ENCODE results near the gene AUTS2. TPM values are rescaled to one million over a fixed set of nuclear protein-coding genes. Genes with fewer than 3 reads are reported as not detected.

The AUTS2 gene
- total and polyA plus RNA-seq, 7 experiments from 2014 or later = 0.40 to 31.7 (median 4.2) TPM

GRCh38 chr7:69791739-69792138, 193.5 kb downstream of the AUTS2 start:
- Histone ChIP-seq H3K4me1 (ENCODE audit: control insufficient read depth in 2 of 2, insufficient read depth in 2 of 2, low read length in 2 of 2) (no peaks in the 10 kb centered on the region), H3K36me3 (ENCODE audit: control insufficient read depth in 2 of 3, insufficient read depth in 3 of 3, low read length in 3 of 3) (no peaks in the 10 kb centered on the region), H3K27ac (ENCODE audit: low read depth, low read length) (no peak overlapping the region), H3K9me3 (ENCODE audit: control insufficient read depth in 2 of 3, low read length in 3 of 3) (no peaks in the 10 kb centered on the region), H3K27me3 (ENCODE audit: control insufficient read depth in 2 of 2, insufficient read depth in 2 of 2, low read length in 2 of 2) (no peaks in the 10 kb centered on the region), H3K4me3 (ENCODE audit: low read length) (no peak overlapping the region)
- ATAC-seq = no peak
- intact Hi-C loops (cut with micrococcal nuclease) = no loop called here
- DNase-seq = no peak
- Mint-ChIP-seq H3K27me3 (no peaks in the 10 kb centered on the region), H3K4me3 (no peak overlapping the region), H3K9me3 (peaks cover 0 to 1% (median 0%) of the 10 kb centered on the region in 11 donors), H3K4me1 (peaks cover 0 to 8% (median 0%) of the 10 kb centered on the region in 7 donors), H3K27ac (no peak overlapping the region), H3K36me3 (no peaks in the 10 kb centered on the region)
- ChIA-PET CTCF (no interaction called here), POLR2A (no interaction called here)

- ATAC-seq (no peak), DNase-seq (no peak)
- Mint-ChIP-seq H3K4me3 (no peak overlapping the region), H3K9me3 (peaks cover 0 to 1% (median 0%) of the 10 kb centered on the region in 11 donors), H3K27me3 (peaks cover 0 to 6% (median 0%) of the 10 kb centered on the region in 5 donors), H3K4me1 (peaks cover 0 to 3% (median 0%) of the 10 kb centered on the region in 7 donors), H3K27ac (no peak overlapping the region), H3K36me3 (no peaks in the 10 kb centered on the region)
- no peaks in the 10 kb centered on the region for H3K27me3 ChIP-seq (ENCODE audit: control insufficient read depth in 2 of 2, insufficient read depth in 2 of 2, low read length in 2 of 2)
- H3K27ac ChIP-seq (ENCODE audit: low read depth, low read length) = no peak overlapping the region
- H3K9me3 ChIP-seq (ENCODE audit: control insufficient read depth in 2 of 3, low read length in 3 of 3) = no peaks in the 10 kb centered on the region
- H3K36me3 ChIP-seq (ENCODE audit: control insufficient read depth in 2 of 3, insufficient read depth in 3 of 3, low read length in 3 of 3) = no peaks in the 10 kb centered on the region
- ChIA-PET POLR2A (no interaction called here), CTCF (no interaction called here)
- no peaks in the 10 kb centered on the region for H3K4me1 ChIP-seq (ENCODE audit: control insufficient read depth in 2 of 2, insufficient read depth in 2 of 2, low read length in 2 of 2)
- intact Hi-C loops (cut with micrococcal nuclease) = no loop called here
- no peak overlapping the region for H3K4me3 ChIP-seq (ENCODE audit: low read length)
These were observed 197.7 kb downstream of the AUTS2 start for GRCh38 chr7:69795932-69796331.

GRCh38 chr7:69796416-69796815, 198.1 kb downstream of the AUTS2 start:
- Mint-ChIP-seq H3K27me3 (peaks cover 0 to 6% (median 0%) of the 10 kb centered on the region in 5 donors), H3K9me3 (peaks cover 0 to 1% (median 0%) of the 10 kb centered on the region in 11 donors), H3K4me3 (no peak overlapping the region), H3K36me3 (no peaks in the 10 kb centered on the region), H3K4me1 (peaks cover 0 to 3% (median 0%) of the 10 kb centered on the region in 7 donors), H3K27ac (no peak overlapping the region)
- H3K36me3 ChIP-seq (ENCODE audit: control insufficient read depth in 2 of 3, insufficient read depth in 3 of 3, low read length in 3 of 3) = no peaks in the 10 kb centered on the region
- DNase-seq (no peak), ATAC-seq (no peak)
- POLR2A ChIA-PET = no interaction called here
- H3K9me3 ChIP-seq (ENCODE audit: control insufficient read depth in 2 of 3, low read length in 3 of 3) = no peaks in the 10 kb centered on the region
- H3K27me3 ChIP-seq (ENCODE audit: control insufficient read depth in 2 of 2, insufficient read depth in 2 of 2, low read length in 2 of 2) = no peaks in the 10 kb centered on the region
- no peaks in the 10 kb centered on the region for H3K4me1 ChIP-seq (ENCODE audit: control insufficient read depth in 2 of 2, insufficient read depth in 2 of 2, low read length in 2 of 2)
- CTCF ChIA-PET = no interaction called here
- H3K27ac ChIP-seq (ENCODE audit: low read depth, low read length) = no peak overlapping the region
- no peak overlapping the region for H3K4me3 ChIP-seq (ENCODE audit: low read length)
- intact Hi-C loops (cut with micrococcal nuclease) = no loop called here

- intact Hi-C loops (cut with micrococcal nuclease) = no loop called here
- Mint-ChIP-seq H3K27ac (no peak overlapping the region), H3K4me1 (no peaks in the 10 kb centered on the region), H3K9me3 (peaks cover 0 to 3% (median 0%) of the 10 kb centered on the region in 11 donors), H3K4me3 (no peak overlapping the region), H3K36me3 (no peaks in the 10 kb centered on the region), H3K27me3 (peaks cover 0 to 6% (median 4%) of the 10 kb centered on the region in 5 donors)
- Histone ChIP-seq H3K27ac (ENCODE audit: low read depth, low read length) (no peak overlapping the region), H3K9me3 (ENCODE audit: control insufficient read depth in 2 of 3, low read length in 3 of 3) (no peaks in the 10 kb centered on the region), H3K4me3 (ENCODE audit: low read length) (no peak overlapping the region), H3K27me3 (ENCODE audit: control insufficient read depth in 2 of 2, insufficient read depth in 2 of 2, low read length in 2 of 2) (no peaks in the 10 kb centered on the region), H3K4me1 (ENCODE audit: control insufficient read depth in 2 of 2, insufficient read depth in 2 of 2, low read length in 2 of 2) (no peaks in the 10 kb centered on the region), H3K36me3 (ENCODE audit: control insufficient read depth in 2 of 3, insufficient read depth in 3 of 3, low read length in 3 of 3) (no peaks in the 10 kb centered on the region)
- ChIA-PET CTCF (no interaction called here), POLR2A (no interaction called here)
- ATAC-seq (no peak), DNase-seq (no peak)
These were observed 200.9 kb downstream of the AUTS2 start for GRCh38 chr7:69799048-69799697.

- H3K27me3 ChIP-seq (ENCODE audit: control insufficient read depth in 2 of 2, insufficient read depth in 2 of 2, low read length in 2 of 2) = no peaks in the 10 kb centered on the region
- Mint-ChIP-seq H3K27me3 (peaks cover 0 to 6% (median 4%) of the 10 kb centered on the region in 5 donors), H3K27ac (no peak overlapping the region), H3K4me3 (no peak overlapping the region), H3K4me1 (no peaks in the 10 kb centered on the region), H3K9me3 (peaks cover 0 to 3% (median 0%) of the 10 kb centered on the region in 11 donors), H3K36me3 (no peaks in the 10 kb centered on the region)
- ATAC-seq (no peak), DNase-seq (no peak)
- ChIA-PET POLR2A (no interaction called here), CTCF (no interaction called here)
- H3K9me3 ChIP-seq (ENCODE audit: control insufficient read depth in 2 of 3, low read length in 3 of 3) = no peaks in the 10 kb centered on the region
- H3K4me1 ChIP-seq (ENCODE audit: control insufficient read depth in 2 of 2, insufficient read depth in 2 of 2, low read length in 2 of 2) = no peaks in the 10 kb centered on the region
- H3K27ac ChIP-seq (ENCODE audit: low read depth, low read length) = no peak overlapping the region
- intact Hi-C loops (cut with micrococcal nuclease) = no loop called here
- H3K36me3 ChIP-seq (ENCODE audit: control insufficient read depth in 2 of 3, insufficient read depth in 3 of 3, low read length in 3 of 3) = no peaks in the 10 kb centered on the region
- no peak overlapping the region for H3K4me3 ChIP-seq (ENCODE audit: low read length)
These were observed 201.7 kb downstream of the AUTS2 start for GRCh38 chr7:69799990-69800389.

- Histone ChIP-seq H3K9me3 (ENCODE audit: control insufficient read depth in 2 of 3, low read length in 3 of 3) (no peaks in the 10 kb centered on the region), H3K27me3 (ENCODE audit: control insufficient read depth in 2 of 2, insufficient read depth in 2 of 2, low read length in 2 of 2) (no peaks in the 10 kb centered on the region), H3K4me1 (ENCODE audit: control insufficient read depth in 2 of 2, insufficient read depth in 2 of 2, low read length in 2 of 2) (no peaks in the 10 kb centered on the region), H3K4me3 (ENCODE audit: low read length) (no peak overlapping the region), H3K27ac (ENCODE audit: low read depth, low read length) (no peak overlapping the region), H3K36me3 (ENCODE audit: control insufficient read depth in 2 of 3, insufficient read depth in 3 of 3, low read length in 3 of 3) (no peaks in the 10 kb centered on the region)
- no peak for DNase-seq
- intact Hi-C loops (cut with micrococcal nuclease) = no loop called here
- H3K36me3 Mint-ChIP-seq = no peaks in the 10 kb centered on the region
- no peak overlapping the region for H3K4me3 Mint-ChIP-seq
- H3K4me1 Mint-ChIP-seq = no peaks in the 10 kb centered on the region
- CTCF ChIA-PET = no interaction called here
- peaks cover 0 to 3% (median 0%) of the 10 kb centered on the region in 11 donors for H3K9me3 Mint-ChIP-seq
- peaks cover 0 to 6% (median 4%) of the 10 kb centered on the region in 5 donors for H3K27me3 Mint-ChIP-seq
- H3K27ac Mint-ChIP-seq = no peak overlapping the region
- ATAC-seq = no peak
- POLR2A ChIA-PET = no interaction called here
These were observed 202.2 kb downstream of the AUTS2 start for GRCh38 chr7:69800495-69800894.

Measured in naive thymus-derived CD4-positive, alpha-beta T cell (primary cell).